ENCODE data around the gene TEX264.

The TEX264 gene

DNA sequence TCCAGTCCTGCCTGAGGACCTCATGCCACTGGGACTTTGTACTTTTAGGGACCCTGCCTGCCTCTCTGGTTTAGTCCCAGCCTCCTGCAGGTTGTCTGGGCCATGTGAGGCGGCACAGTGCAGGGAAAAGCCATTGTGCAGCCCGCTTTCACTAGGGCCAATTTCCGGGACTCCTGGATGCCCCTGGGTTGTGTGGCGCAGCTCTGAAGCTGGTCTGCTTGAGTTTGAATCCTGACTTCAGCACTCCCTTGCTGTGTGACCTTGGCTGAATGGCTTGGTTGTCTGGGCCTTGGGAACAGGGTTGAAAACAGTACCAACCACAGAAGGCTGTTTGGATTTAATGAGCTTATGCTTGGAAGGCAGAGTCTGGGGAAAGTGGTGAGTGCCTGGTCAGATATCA, 8.3 kb downstream of the TEX264 start:
- no peak overlapping the region for H3K18ac ChIP-seq (ENCODE audit: low read length)
- no peak overlapping the region for H2BK12ac ChIP-seq (ENCODE audit: low read length)
- H4K12ac ChIP-seq (ENCODE audit: low read depth, low read length): no peak overlapping the region
- no CpG with 5 or more reads among the region's 4 CpGs for WGBS (ENCODE audit: extremely low coverage, insufficient coverage, insufficient read length)
- H2AFZ ChIP-seq (ENCODE audit: insufficient read depth, low read length, poor library complexity): no peak overlapping the region
- H3K79me2 ChIP-seq (ENCODE audit: control insufficient read depth, insufficient read depth, low read length, poor library complexity): no peaks in the 10 kb centered on the region
- H3K4me3 ChIP-seq (ENCODE audit: low read depth, low read length): no peak overlapping the region
- H3K4ac ChIP-seq (ENCODE audit: low read depth, low read length): no peak overlapping the region
- H3K9ac ChIP-seq (ENCODE audit: low read length): no peak overlapping the region
- H3K27ac ChIP-seq (ENCODE audit: low read depth, low read length): no peak overlapping the region
- no peak for DNase-seq
- H2AK5ac ChIP-seq (ENCODE audit: low read length): no peak overlapping the region
- no peak overlapping the region for H4K8ac ChIP-seq (ENCODE audit: low read depth, low read length)
- H3K23ac ChIP-seq (ENCODE audit: low read length): no peak overlapping the region
- no peaks in the 10 kb centered on the region for H3K27me3 ChIP-seq (ENCODE audit: insufficient read depth, low read length)
- H3K36me3 ChIP-seq (ENCODE audit: control insufficient read depth in 1 of 2, insufficient read depth in 2 of 2, low read length in 2 of 2): peaks cover 5 to 7% of the 10 kb centered on the region in 2 experiments
- no peak overlapping the region for H4K91ac ChIP-seq (ENCODE audit: low read depth, low read length)
- no peaks in the 10 kb centered on the region for H3K79me1 ChIP-seq (ENCODE audit: low read length)
- no peak overlapping the region for H2BK120ac ChIP-seq (ENCODE audit: insufficient read depth, low read length, poor library complexity)
- no peak overlapping the region for H3K4me2 ChIP-seq (ENCODE audit: low read length)
- H2BK5ac ChIP-seq (ENCODE audit: low read depth, low read length, poor library complexity): no peak overlapping the region
- H3K9me3 ChIP-seq (ENCODE audit: insufficient read depth, low read depth, low read length): no peaks in the 10 kb centered on the region
- H3K14ac ChIP-seq (ENCODE audit: low read length): no peak overlapping the region
- H3K4me1 ChIP-seq (ENCODE audit: control insufficient read depth in 1 of 2, insufficient read depth in 2 of 2, low read length in 2 of 2): peaks cover 0 to 16% of the 10 kb centered on the region in 2 experiments

DNA sequence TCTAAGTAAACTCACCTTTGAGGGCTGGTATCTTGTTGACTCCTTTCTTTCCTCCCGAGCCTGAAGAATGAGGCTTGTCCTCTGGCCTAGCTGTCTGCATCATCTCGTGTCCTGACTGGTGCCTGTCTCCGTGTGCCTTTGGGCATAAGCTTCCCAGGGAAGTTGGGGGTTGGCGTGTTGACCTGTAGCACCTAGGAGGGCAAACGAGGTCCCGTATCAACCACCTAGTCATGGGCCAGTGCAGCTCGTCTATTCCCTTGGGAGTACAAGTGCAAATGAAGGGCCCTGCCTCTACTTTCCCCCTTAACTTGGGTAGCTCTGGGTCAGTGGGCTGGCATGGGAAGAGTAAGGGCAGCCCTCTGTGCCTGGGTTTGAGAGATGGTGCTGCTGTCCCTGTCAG, 8.7 kb downstream of the TEX264 start:
- no peak overlapping the region for H2BK12ac ChIP-seq (ENCODE audit: low read length)
- no peak for DNase-seq
- H3K79me2 ChIP-seq (ENCODE audit: control insufficient read depth, insufficient read depth, low read length, poor library complexity): no peaks in the 10 kb centered on the region
- no peaks in the 10 kb centered on the region for H3K27me3 ChIP-seq (ENCODE audit: insufficient read depth, low read length)
- H3K79me1 ChIP-seq (ENCODE audit: low read length): no peaks in the 10 kb centered on the region
- H4K12ac ChIP-seq (ENCODE audit: low read depth, low read length): no peak overlapping the region
- H2BK120ac ChIP-seq (ENCODE audit: insufficient read depth, low read length, poor library complexity): no peak overlapping the region
- H3K23ac ChIP-seq (ENCODE audit: low read length): no peak overlapping the region
- H3K9ac ChIP-seq (ENCODE audit: low read length): no peak overlapping the region
- no peak overlapping the region for H3K4me2 ChIP-seq (ENCODE audit: low read length)
- WGBS (ENCODE audit: extremely low coverage, insufficient coverage, insufficient read length): no CpG with 5 or more reads among the region's 7 CpGs
- H3K18ac ChIP-seq (ENCODE audit: low read length): no peak overlapping the region
- H3K27ac ChIP-seq (ENCODE audit: low read depth, low read length): no peak overlapping the region
- H3K36me3 ChIP-seq (ENCODE audit: control insufficient read depth in 1 of 2, insufficient read depth in 2 of 2, low read length in 2 of 2): peaks cover 8 to 12% of the 10 kb centered on the region in 2 experiments
- H4K91ac ChIP-seq (ENCODE audit: low read depth, low read length): no peak overlapping the region
- no peak overlapping the region for H3K4ac ChIP-seq (ENCODE audit: low read depth, low read length)
- no peak overlapping the region for H4K8ac ChIP-seq (ENCODE audit: low read depth, low read length)
- no peak overlapping the region for H2AK5ac ChIP-seq (ENCODE audit: low read length)
- H3K9me3 ChIP-seq (ENCODE audit: insufficient read depth, low read depth, low read length): no peaks in the 10 kb centered on the region
- H2BK5ac ChIP-seq (ENCODE audit: low read depth, low read length, poor library complexity): no peak overlapping the region
- no peak overlapping the region for H3K14ac ChIP-seq (ENCODE audit: low read length)
- no peak overlapping the region for H2AFZ ChIP-seq (ENCODE audit: insufficient read depth, low read length, poor library complexity)
- no peak overlapping the region for H3K4me3 ChIP-seq (ENCODE audit: low read depth, low read length)
- peaks cover 0 to 16% of the 10 kb centered on the region in 2 experiments for H3K4me1 ChIP-seq (ENCODE audit: control insufficient read depth in 1 of 2, insufficient read depth in 2 of 2, low read length in 2 of 2)

DNA sequence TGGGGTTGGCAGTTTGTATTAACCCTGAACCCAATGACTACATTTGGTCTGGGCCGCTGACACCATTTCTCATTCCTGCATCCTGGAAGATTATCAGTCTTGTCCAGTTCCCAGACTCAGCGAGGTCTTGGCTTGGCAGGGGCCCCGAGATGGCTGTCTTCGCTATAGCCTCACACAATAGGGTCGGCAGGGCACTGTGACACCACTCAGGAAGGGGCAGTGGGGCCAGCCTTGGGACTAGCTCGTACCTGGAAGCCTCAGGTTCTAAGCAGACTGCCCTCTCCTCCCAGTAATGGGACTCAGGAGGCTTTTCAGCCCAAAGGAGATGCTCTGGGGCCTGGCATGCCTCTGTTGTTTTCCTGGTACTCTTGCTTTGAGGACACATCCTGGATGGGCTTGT, 9.1 kb downstream of the TEX264 start:
- no peaks in the 10 kb centered on the region for H3K9me3 ChIP-seq (ENCODE audit: insufficient read depth, low read depth, low read length)
- H2BK120ac ChIP-seq (ENCODE audit: insufficient read depth, low read length, poor library complexity): no peak overlapping the region
- H3K9ac ChIP-seq (ENCODE audit: low read length): no peak overlapping the region
- no peak overlapping the region for H4K8ac ChIP-seq (ENCODE audit: low read depth, low read length)
- H2AK5ac ChIP-seq (ENCODE audit: low read length): no peak overlapping the region
- no peaks in the 10 kb centered on the region for H3K79me1 ChIP-seq (ENCODE audit: low read length)
- H2AFZ ChIP-seq (ENCODE audit: insufficient read depth, low read length, poor library complexity): no peak overlapping the region
- H3K4me2 ChIP-seq (ENCODE audit: low read length): no peak overlapping the region
- no peak overlapping the region for H3K4ac ChIP-seq (ENCODE audit: low read depth, low read length)
- H3K4me3 ChIP-seq (ENCODE audit: low read depth, low read length): no peak overlapping the region
- H3K18ac ChIP-seq (ENCODE audit: low read length): no peak overlapping the region
- no peak overlapping the region for H3K27ac ChIP-seq (ENCODE audit: low read depth, low read length)
- H3K36me3 ChIP-seq (ENCODE audit: control insufficient read depth in 1 of 2, insufficient read depth in 2 of 2, low read length in 2 of 2): peaks cover 10 to 15% of the 10 kb centered on the region in 2 experiments
- no peak overlapping the region for H3K23ac ChIP-seq (ENCODE audit: low read length)
- H3K4me1 ChIP-seq (ENCODE audit: control insufficient read depth in 1 of 2, insufficient read depth in 2 of 2, low read length in 2 of 2): peaks cover 0 to 16% of the 10 kb centered on the region in 2 experiments
- no peak overlapping the region for H4K12ac ChIP-seq (ENCODE audit: low read depth, low read length)
- H2BK12ac ChIP-seq (ENCODE audit: low read length): no peak overlapping the region
- no peak overlapping the region for H3K14ac ChIP-seq (ENCODE audit: low read length)
- H2BK5ac ChIP-seq (ENCODE audit: low read depth, low read length, poor library complexity): no peak overlapping the region
- H3K79me2 ChIP-seq (ENCODE audit: control insufficient read depth, insufficient read depth, low read length, poor library complexity): no peaks in the 10 kb centered on the region
- H3K27me3 ChIP-seq (ENCODE audit: insufficient read depth, low read length): no peaks in the 10 kb centered on the region
- H4K91ac ChIP-seq (ENCODE audit: low read depth, low read length): no peak overlapping the region
- WGBS (ENCODE audit: extremely low coverage, insufficient coverage, insufficient read length): no CpG with 5 or more reads among the region's 6 CpGs
- no peak for DNase-seq

DNA sequence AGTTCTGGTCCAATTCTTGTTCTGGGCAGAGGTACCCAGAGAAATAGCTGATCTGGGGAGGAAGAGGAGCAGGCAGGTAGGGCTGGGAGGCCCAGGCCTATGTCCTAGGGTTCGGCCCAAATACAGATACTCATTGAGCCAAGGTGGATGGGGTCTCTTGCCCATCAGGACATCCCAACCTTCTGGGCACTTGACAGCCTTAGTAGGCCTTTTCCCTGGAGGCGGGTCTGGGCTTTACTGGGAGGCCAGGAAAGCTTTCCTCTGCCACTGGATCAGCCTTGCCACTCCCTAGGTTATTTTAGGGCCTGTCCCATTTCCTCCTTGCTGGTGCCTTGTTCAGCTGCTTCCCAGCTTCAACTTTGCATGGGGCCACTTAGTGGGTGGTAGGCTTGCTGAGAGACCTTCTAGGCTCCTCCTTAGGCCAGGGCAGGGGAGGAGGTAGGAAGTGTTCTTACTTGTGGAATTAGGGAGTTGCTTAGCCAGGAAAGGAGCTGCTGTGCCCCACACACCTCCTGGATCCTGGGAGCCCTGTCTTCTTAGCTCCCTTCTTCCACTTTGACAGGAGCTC, 9.7 kb downstream of the TEX264 start:
- no CpG with 5 or more reads among the region's 2 CpGs for whole genome bisulfite sequencing (ENCODE audit: extremely low coverage, insufficient coverage, insufficient read length)
- no peak overlapping the region for H2AK5ac ChIP-seq (ENCODE audit: low read length)
- H3K9me3 ChIP-seq (ENCODE audit: insufficient read depth, low read depth, low read length): no peaks in the 10 kb centered on the region
- H3K36me3 ChIP-seq (ENCODE audit: control insufficient read depth in 1 of 2, insufficient read depth in 2 of 2, low read length in 2 of 2): peaks cover 11 to 20% of the 10 kb centered on the region in 2 experiments
- H4K12ac ChIP-seq (ENCODE audit: low read depth, low read length): no peak overlapping the region
- no peak overlapping the region for H2BK12ac ChIP-seq (ENCODE audit: low read length)
- H3K4me3 ChIP-seq (ENCODE audit: low read depth, low read length): no peak overlapping the region
- no peak overlapping the region for H3K9ac ChIP-seq (ENCODE audit: low read length)
- no peaks in the 10 kb centered on the region for H3K79me1 ChIP-seq (ENCODE audit: low read length)
- no peaks in the 10 kb centered on the region for H3K79me2 ChIP-seq (ENCODE audit: control insufficient read depth, insufficient read depth, low read length, poor library complexity)
- no peak overlapping the region for H3K4me2 ChIP-seq (ENCODE audit: low read length)
- H4K91ac ChIP-seq (ENCODE audit: low read depth, low read length): no peak overlapping the region
- no peaks in the 10 kb centered on the region for H3K27me3 ChIP-seq (ENCODE audit: insufficient read depth, low read length)
- no peak overlapping the region for H2AFZ ChIP-seq (ENCODE audit: insufficient read depth, low read length, poor library complexity)
- H3K23ac ChIP-seq (ENCODE audit: low read length): no peak overlapping the region
- H3K27ac ChIP-seq (ENCODE audit: low read depth, low read length): no peak overlapping the region
- H3K4me1 ChIP-seq (ENCODE audit: control insufficient read depth in 1 of 2, insufficient read depth in 2 of 2, low read length in 2 of 2): peaks cover 0 to 16% of the 10 kb centered on the region in 2 experiments
- H3K18ac ChIP-seq (ENCODE audit: low read length): no peak overlapping the region
- H4K8ac ChIP-seq (ENCODE audit: low read depth, low read length): no peak overlapping the region
- no peak overlapping the region for H3K14ac ChIP-seq (ENCODE audit: low read length)
- H2BK5ac ChIP-seq (ENCODE audit: low read depth, low read length, poor library complexity): no peak overlapping the region
- H2BK120ac ChIP-seq (ENCODE audit: insufficient read depth, low read length, poor library complexity): no peak overlapping the region
- DNase-seq: no peak
- no peak overlapping the region for H3K4ac ChIP-seq (ENCODE audit: low read depth, low read length)

All from trophoblast cell (in vitro differentiated cells and primary cell).